NCI-H1092 treated with DMSO at 0.1 percent for 48 hours (cell line): ENCODE data around the gene HPN.
"Not testable (repeated sequence)": the region's sequence is repeated elsewhere in the genome, so short reads cannot be mapped to it uniquely, and the experiment has no call there.

Experiments
- DNase-seq: peaks from one replicate; lab custom pipeline; 2025; lab: John Stamatoyannopoulos, UW

The HPN gene

DNA sequence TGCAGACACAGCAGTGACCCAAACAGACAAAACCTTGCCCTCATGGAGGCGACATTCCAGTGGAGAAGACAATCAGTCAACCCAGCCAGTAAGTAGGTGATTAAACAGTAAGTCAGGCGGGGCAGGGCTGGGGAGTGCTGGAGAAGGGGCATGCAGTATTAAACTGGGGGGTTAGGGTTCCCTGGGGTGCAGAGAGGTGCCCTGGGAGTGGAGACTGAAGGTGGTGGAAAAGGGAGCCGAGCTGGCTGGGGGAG, 42.9 kb downstream of the HPN start:
- DNase-seq: no peak

DNA sequence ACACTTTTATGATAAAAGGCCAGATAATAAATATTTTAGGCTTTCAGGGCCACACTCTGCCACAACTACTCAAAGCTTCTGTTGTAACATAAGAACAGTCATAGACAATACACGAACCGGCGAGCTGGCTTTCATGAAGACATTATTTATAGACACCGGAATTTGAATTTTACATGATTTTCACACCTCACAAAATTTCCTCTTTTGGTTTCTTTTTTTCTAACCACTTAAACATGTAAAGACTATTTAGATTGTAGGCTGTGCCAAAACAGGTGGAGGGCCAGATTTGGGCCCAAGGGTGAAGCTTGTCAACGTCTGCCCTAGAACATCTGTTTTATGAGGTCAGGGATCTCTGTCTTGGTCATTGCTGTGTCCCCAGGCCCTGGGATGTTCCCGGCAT, 44.4 kb downstream of the HPN start:
- DNase-seq: no peak

DNA sequence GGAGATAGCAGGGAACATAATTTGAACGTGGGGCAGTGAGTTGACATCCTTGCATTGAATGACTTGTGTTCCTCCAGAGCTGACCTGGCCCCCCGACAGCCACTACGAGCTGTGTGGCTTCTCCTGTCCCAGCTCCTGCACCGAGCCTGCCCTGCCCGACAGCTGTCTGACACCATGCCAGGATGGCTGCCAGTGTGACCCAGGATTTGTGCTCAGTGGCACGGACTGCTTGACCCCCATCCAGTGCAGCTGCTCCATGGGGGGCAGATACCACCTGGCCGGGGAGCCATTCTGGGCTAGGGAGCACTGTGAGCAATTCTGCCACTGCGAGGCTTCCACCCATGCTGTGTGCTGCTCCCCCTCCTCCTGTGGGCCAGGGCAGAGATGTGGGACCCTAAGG, 44.9 kb downstream of the HPN start:
- DNase-seq: no peak

DNA sequence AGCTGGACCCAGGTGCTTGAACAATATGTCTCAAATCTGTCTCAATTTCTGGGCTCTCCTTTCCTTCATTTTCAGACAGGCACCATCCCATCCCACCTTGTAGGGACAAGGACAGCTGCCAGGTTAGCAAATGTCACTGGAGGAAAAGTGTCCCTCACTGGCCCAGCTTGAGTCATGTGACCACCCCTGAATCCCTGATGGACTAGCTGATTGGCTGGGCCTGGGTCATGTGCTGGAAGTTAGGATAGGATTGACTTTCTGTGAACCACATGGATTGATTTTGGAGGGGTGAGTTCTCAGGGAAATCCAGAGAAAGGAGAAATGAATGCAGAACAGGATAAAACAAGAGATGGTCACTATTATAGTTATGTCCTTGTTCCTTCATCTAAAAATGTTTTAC, 45.9 kb downstream of the HPN start:
- DNase-seq: no peak

DNA sequence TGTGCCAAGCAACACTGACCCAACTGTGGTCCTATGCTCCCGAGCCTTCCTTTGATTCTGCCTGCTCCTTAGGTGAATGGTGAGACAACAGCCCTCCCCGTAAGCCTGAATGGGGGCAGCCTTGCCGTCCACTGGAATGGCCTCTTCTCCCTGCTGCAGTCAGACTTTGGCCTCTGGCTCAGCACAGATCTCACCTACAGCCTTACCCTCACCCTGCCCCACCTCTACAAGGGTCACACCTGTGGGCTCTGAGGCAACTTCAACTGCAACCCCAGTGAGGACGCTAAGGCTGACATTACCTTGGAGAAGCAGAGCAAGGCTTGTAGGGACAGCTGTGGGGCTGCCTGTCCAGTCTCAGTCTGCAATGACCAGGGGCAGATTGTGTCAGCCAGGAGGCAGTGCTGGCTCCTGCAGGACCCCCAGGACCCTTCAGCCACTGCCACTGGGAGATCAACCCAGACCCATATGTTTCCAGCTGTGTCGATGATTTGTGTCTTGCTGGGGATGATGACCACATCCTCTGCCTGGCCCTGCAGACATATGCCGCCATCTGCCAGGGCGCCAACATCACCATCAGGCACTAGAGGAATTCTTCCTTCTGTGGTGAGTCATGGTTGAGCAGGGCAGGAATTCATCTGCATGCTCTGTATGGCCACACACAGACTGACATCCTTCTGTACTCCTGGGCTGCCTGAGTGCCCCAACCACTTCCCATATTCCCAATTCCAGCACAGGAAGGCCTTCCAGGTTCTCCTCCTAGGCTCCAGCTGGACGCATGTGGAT, 46.8 kb downstream of the HPN start:
- no peak for DNase-seq

DNA sequence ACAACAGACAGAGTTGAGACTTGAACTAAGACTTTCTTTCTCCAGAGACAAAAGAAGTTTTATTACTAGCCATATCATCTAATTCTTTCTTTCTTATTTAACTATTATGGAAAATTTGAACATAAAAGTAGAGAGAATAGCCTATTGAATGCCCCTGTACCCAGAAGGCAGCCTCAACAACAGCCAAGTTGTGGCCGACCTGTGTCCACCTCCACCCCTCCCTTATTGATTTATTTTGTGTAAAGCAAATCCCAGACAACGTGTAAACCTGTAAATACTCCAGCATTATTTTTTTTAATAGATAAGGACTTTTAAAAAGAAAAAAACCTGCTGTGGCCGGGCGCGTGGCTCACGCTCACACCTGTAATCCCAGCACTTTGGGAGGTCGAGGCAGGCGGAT, 48.0 kb downstream of the HPN start:
- DNase-seq: no peak

DNA sequence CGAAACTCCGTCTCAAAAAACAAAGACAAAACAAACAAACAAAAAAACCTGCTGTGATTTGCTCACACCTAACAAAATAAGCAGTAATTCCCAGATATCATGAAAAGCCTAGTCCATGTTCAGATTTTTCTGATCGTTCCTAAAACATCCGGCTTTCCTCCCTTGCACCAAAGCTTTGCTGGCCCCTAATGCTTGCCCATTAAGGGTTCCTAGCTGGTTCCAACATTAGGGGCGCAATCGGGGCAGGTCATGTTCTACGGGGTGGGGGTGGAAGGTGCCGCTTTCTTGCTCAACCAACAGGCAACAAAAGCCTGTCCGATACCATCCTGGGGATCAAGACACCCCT, 48.6 kb downstream of the HPN start:
- no peak for DNase-seq

DNA sequence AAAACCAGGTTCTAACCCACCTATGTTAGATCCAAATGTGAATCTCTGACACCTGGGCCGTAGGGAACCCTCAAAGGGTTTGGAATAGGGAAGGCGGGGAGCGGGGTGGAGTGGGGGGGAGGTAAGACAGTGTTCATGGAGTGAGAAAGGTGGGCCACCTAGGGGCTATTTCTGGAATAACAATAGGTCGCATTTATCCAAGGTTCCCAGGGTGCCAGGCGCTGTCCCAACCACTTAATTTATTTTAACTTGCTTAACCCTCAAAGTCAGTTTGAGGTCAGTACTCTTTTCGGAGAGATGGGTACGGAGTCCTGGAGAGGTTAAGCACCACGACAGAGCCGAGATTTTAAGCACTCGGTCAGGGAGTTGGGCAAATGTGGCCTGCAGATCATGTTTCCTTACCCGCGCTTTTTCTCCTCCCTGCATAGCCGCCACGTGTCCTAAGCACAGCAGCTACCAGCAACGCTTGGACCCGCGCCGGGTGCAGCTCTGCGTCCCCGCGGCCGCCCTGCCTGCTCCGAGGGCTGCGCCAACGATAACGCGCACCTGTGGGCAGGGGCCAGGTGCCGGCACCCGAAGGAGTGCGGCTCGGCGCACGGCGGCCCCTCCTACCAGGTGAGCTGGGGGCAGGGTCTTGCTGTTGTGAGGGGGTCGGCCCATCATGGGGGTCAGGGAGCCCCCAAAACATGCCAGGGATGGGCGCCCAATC, 49.1 kb downstream of the HPN start:
- DNase-seq: peak; percentile 40

DNA sequence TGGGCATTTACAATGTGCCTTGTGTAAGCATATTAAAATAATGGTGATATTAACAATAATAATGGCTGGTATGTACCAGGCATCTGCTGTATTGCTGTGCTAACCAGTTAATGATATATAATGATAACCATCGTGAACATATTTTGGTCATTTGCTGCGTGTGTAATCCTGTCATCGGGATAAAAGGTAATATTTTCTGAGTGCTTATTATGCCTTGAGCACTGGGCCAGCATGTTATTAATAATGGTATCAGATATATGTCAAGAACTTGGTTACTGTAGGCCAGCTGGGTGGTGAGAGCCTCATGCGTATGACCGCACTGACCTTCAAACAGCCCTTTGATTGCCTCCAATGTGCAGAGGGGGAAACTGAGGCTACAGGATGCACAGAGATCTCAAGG, 51.9 kb downstream of the HPN start:
- DNase-seq: no peak

DNA sequence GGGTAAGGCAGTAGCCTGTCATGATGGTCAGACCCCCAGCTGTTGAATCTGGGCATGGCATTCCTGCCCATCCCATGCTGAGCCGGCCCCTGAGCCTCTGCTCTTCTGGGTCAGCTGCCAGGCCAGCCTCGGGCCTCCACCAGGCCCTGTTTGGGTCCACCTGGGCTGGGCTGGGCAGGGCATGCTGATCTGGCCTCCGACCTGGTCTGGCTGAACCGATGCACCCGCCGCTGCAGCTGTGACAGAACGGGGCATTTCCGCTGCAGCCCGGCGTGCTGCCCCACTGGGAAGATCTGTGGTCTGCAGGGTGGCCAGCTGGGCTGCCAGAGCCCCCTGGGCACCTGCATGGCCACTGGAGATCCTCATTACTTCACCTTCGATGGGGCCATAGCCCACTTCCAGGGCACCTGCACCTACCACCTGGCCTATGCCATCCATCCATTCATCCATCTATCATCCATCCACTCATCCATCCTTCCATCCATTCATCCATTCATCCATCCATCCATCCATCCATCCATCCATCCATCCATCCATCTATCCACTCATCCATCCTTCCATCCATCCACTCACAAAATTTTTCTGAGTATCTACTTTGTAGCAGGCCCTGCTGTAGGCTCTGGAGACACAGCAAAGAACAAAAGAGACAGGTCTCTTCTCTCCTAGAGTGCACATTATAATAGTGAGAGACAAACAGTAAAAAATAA, 52.6 kb downstream of the HPN start:
- no peak for DNase-seq

DNA sequence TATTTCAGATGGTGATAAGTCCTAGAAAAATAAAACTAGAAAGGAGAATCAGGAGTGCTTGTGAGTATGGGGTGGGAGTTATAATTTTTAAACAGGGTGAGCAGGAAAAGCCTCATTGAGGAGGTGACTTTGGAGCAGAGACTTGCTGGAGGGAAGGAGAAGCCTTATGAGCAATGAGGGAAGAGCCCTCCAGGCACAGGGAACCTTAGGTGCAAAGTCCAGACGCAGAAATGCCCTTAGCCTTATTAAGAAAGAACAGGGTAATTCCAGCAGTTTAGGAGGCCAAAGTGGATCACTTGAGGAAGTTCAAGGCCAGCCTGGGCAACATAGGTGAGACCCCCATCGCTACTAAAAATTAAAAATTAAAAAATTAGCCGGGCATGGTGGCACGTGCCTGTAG, 53.1 kb downstream of the HPN start:
- DNase-seq: no peak

DNA sequence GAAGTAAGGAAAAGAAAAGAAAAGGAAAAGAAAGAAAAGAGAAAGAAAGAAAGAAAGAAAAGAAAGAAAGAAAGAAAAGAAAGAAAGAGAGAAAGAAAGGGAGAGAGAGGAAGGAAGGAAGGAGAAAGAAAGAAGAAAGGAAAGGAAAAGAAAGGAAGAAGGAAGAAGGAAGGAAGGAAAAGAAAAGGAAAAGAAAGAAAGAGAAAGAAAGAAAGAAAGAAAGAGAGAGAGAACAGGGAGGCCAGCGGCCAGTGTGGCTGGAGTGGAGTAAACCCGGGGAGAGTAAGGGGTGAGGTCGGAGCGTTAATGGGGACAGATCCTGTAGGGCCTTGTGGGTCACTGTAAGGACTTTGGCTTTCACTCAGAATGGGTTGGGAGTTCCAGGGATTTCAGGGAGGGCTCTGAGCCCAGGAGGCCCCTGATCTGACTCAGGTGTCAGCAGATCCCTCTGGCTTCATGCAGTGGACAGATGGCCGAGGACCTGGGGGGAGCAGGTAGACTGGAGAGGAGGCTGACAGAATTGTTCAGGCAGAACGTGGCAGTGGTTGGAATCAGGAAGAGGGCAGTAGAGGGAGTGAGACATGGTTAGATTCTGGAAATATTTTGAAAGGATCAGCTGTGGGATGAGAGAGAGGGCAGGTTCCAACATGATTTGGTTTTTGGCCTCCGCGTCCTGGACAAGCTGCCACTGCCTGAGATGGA, 54.3 kb downstream of the HPN start:
- no peak for DNase-seq

DNA sequence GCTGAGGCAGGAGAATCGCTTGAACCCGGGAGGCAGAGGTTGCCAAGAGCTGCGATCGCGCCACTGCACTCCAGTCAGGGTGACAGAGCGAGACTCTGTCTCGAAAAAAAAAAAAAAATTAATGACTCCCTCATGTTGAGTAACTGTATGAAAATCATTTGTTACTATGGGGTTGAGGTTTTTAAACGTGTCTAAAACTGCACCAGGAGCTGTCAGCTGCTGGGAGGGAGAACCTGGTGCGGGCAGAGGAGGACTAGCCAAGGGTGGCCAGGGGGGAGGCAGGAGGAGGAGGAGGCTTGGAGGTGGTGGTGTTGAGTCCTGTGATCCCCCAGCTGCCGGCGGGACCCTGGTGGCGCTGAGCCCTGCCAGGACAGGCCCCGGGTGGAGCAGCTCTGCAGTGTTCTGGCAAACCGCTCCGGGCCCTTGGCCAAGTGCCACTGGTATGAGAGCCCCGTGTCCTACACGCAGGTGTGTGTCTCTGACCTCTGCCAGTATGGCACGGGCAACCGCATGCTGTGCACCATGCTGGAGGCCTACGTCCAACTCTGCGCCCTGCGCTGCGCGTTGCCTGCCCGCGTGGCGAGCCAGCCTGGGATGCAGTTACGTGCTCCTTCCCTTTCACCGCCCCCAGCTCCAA, 57.0 kb downstream of the HPN start:
- DNase-seq: no peak

DNA sequence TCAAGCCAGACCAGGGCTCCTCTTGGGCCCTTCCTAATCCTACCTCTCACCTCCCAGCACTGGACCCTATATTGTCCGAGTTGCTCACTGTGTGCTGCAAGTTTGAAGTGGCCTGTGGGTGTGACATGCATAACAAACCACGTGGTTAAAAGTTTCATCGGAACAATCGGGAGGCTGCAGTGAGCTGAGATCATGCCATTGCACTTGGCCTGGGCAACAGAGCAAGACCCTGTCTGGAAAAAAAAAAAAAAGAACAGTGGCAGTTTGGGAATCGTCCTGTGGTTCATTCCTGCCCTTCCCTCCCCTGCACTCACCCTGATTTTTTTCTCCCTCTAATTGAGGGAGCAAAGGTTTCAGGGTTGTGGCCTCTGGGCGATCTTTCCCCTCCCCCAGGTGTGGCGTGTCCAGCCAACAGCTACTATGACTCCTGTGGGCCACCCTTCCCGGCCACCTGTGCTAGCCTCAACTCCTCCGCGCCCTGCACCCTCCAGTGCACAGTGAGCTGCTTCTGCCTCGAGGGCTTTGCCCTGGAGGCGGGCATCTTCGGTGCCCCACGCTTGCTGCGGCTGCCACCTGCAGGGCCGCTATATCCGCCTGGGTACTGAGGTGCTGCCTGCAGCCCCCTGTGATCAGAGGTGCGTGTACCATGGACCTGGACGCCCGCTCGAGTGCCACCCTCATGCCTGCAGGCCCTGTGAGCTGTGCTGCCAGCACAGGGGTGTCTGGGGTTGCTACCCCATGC, 57.8 kb downstream of the HPN start:
- DNase-seq: no peak

DNA sequence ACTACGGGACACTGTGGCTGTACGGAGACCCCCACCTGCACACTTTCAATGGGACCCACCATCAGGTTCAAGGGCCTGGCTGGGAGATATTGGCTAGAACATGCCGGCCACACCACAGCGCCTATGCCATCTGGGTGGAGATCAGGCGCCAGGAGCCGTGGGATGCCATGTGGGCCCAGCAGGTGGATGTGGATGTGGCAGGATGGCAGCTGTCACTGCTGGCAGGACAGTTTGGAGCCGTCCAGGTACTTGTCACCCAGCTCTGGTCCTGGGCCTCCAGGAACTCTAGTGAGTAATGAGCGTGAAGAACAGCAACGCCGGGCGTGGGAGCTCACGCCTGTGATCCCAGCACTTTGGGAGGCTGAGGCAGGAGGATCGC, 58.4 kb downstream of the HPN start:
- no peak for DNase-seq

DNA sequence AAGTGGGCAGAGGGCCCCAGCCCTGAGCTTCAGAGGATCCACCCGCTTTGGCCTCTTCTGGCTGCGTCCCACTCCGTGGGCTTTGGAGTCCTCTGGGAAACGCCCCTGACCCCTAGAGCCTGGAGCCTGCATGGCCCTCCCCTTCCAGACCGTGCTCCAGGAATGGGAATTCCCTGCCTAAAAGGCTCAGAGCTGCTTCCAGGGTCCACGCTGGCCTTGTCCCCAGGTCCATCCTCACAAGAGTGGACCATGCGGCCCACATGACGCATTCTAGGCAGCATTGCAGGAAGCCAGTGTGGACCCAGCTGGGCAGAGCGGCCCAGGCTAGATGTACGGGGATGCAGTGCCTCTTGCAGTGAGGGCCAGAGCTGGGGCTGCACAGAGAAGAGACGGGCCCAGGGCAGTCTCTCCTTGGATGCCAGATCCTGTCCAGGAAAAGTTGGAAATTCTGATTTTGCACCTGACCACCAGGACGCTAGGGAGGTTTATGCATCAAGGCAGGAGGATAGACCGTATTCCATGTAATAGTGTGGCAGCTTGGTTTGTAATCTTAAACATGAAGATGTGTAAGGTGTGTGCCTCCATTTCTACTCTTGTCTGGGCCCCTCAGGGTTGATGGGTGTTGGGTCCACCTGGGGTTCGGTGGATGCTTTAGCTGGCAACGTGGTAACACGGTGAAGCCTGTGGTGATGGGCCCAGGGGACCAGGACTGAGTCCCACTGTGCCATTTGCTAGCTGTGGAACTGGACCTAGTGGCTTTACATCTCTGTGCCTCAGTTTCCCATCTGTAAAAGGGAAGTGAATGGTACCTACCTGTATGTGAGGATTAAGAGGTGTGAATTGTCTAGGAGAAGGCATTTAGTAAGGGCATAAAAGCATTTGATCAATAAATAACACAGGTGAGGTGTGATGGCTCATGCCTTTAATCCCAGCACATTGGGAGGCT, 59.3 kb downstream of the HPN start:
- no peak for DNase-seq

DNA sequence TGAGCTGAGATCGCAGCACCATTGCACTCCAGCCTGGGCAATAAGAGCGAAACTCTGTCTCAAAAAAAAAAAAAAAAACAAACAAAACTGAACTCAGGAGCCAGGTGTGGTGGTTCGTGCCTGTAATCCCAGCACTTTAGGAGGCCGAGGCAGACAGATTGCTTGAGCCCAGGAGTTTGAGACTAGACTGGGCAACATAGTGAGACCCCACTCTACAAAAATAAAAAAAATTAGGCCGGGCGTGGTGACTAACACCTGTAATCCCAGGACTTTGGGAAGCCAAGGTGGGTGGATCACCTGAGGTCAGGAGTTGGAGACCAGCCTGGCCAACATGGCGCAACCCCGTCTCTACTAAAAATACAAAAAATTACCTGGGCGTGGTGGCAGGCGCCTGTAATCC, 60.4 kb downstream of the HPN start:
- DNase-seq: not testable (repeated sequence)

DNA sequence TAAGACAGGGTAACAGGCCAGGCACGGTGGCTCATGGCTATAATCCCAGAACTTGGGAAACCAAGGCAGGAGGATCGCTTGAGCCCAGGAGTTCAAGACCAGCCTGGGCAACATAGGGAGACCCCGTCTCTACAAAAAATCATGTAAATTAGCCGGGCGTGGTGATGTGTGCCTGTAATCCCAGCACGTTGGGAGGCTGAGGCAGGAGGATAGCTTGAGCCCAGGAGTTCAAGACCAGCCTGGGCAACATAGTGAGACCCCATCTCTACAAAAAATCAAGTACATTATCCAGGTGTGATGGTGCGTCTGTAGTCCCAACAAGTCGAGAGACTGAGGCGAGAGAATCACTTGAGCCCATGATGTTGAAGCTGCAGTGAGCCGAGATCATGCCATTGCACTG, 62.1 kb downstream of the HPN start:
- DNase-seq: not testable (repeated sequence)

DNA sequence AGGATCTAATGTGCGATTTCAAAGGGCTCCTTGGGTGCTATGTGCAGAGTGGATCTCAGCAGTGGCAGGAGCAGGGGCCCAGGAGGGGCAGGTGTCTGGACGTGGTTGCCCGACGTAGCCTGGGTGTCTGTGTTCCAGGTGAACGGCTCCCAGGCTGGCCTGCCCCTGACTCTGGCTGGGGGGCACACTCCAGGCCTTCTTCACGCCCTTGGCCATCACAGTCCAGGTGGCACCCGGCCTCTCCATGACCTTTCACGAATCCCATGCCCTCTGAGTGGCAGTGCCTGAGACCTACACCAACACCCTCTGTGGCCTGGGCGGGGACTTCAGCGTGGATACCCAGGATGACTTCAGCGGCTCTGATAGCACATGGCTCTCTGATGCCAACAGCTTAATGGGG, 62.8 kb downstream of the HPN start:
- no peak for DNase-seq

DNA sequence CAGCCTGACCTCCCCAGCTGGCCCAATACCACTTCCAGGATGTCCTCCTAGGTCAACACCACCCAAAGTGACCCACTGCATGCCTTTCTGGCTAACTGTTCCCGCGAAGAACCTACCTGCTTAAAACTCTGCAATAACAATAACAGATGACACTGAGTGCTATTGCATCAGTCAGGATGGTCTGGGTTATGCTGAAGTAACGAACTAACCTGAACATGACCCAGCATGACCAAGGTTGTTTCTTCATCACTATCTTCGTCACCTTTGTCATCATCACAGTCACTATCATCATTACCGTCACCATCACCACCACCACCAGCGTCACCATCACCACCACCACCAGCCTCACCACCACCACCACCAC, 63.5 kb downstream of the HPN start:
- no peak for DNase-seq
